CD4-positive, alpha-beta T cell treated with Interleukin-15 for 4 hours (primary cell): ENCODE data around the gene RAD51B.

Experiments used
- DNase-seq: peaks from one replicate; pipeline ENCODE4 v3.0.0-alpha.2; 2020; ENCODE audit warnings: low spot score

RAD51B gene

GRCh38 chr14:68772761-68773381 is 953.3 kb downstream of the RAD51B start:
- no peak for DNase-seq

DNA sequence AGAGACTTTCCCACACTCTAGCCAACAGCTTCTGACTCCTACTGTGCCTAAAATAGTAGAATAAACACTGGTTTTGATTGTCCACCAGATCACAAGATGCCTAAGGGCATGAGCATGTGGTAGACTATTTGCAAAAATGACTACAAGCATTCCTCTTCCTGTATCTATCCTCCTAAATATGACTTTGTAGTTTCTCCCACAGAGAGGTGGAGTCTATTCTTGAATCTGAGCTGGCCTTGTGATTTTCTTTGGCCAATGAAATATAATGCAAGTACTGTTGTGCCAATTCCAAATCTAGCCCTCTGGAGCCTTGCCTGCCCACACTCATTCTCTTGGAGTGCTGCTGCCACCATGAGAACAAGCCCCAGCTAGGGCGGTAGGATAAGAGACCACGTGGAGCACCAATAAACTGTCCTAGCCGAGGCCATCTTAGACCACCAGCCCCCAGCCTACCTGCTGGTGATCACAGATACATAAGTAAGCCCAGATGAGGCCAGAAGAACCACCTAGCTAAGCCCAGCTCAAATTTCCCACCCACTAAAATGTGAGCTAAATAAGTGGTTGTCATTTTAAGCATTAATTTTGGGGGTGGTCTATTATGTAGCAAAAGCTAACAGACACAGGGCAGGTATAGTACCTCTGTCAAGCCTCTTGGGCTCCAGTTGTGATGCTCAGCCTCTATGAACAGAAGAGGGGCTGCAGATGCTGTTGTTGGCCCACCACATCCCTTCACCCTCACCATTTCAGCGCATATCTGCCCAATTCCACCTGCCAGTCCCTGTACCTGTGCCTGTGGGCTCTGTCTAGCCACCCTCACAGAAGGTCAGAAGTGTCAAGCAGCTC is 955.4 kb downstream of the RAD51B start:
- no peak for DNase-seq

DNA sequence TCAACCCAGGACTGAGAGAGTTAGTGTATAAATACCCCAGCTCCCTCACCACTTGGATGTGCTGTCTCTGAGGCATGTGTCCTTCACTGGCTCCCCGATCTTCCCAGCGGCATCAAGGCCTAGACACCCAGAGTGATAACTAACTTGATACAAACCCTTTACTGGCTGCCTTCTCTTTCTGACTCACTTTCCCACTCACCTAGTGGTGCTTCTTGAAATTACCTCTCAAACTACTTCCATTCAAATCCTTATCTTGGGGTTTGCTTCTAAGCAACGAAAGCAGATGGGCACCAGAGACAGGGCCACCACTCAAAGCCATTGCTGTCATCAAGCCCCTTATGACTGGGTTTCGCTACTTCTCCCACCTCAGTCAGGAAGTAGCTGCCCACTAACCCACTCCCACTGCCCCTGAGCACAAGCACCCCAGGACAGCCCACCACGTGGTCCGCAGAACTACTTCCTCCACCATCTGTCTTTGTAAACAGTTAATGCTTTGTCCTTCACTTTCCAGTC is 956.1 kb downstream of the RAD51B start:
- no peak for DNase-seq

GRCh38 chr14:68777644-68778043 is 958.1 kb downstream of the RAD51B start:
- DNase-seq, result no peak
